GM19099 (cell line): Measurements from ENCODE around the gene PRRG1.

Experiments used
- POLR2A ChIP-seq: IDR thresholded peaks from 3 replicates; pipeline ENCODE4 v1.6.1; 2011; ENCODE audit warnings: low read depth; ENCODE audit not compliant: insufficient read length; ENCODE audit errors: extremely low read depth

Gene PRRG1

DNA sequence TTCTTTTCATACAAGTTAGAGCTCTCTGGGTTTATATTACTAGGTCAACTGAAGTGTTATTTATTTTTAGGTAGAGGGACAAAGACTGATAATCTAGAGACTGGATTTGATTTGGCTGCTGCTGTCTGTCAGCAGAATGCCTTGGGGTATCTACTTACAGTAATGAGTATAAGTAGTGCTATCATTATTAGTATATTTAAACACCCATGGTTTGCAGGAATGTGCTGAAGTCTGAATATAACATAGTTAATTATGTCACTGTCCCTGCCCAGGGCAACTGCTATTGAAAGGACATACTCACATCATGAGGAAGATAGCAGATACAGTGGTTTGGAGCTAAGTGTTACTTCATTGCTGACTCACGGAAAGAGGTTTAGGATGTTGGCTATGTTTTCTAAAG is 76.2 kb downstream of the PRRG1 start:
- TF ChIP-seq POLR2A, result no peak

DNA sequence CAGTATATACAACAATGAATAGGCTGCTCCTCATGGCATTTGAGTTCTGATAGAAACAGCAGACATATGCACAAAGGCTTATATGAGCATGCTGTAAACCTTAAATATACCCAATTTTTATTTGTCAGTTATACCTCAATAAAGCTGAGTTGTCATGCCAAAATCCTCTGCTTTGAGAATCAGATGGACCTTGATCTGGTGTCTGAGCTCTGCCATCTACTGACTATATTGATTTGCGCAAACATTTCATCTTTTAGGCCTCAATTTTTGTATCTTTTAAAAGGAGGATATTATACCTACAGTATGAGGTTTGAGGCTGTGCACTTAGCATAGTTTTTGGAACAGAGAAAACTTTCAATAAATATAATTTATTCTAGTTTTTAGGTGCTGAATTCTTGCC is 85.2 kb downstream of the PRRG1 start:
- TF ChIP-seq POLR2A, result no peak

DNA sequence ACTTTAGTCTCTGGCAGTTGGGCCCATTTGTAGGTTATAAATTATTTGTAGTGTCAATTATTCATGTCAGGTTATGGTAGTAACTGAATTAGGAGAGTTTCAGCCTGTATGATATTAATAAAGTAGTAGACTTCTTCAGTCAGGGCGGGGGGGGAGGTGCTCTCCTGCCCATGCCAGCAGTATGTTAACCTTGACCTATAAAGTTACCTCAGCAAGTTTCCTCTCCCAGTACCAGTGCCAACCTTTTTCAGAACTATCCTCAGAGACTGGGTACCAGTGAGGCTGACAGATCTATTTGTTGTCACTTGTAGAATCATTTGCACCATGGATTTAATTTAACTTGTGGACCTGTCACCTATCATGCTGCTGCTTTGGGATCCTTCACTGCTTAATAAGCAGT is 88.0 kb downstream of the PRRG1 start:
- no peak for TF ChIP-seq POLR2A

DNA sequence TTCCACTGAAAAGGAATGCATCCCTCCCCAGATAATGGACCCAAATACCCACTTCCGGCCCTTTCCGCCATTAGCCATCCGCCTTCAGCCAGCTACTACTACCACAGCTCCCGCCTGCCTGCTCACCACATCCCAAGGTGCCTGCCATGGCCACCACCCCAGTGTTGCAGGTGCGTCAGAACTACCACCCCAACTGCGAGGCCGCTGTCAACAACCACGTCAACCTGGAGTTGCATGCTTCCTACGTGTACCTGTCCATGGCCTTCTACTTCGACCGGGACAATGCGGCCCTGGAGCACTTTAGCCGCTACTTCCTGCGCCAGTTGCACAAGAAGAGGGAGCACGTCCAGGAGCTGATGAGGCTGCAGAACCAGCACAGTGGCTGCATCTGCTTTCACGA is 92.2 kb downstream of the PRRG1 start:
- no peak for TF ChIP-seq POLR2A

DNA sequence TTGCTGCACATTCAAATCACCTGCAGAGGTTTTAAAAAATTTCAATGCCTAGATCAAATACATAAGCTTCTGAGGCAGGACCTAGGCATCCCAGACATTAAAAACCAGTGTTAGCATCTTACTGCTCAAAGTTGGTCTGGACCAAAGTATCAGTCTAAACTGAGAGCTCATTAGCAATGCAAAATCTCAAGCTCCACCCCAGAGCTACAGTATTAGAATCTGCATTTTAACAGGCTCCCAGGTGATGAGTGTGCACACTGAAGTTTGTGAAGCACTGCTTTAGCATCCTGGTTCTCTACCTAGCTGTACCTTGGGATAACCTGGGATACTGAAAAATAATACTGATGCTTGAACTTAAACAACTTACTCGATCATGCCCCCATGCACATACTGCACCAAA is 96.0 kb downstream of the PRRG1 start:
- no peak for TF ChIP-seq POLR2A

DNA sequence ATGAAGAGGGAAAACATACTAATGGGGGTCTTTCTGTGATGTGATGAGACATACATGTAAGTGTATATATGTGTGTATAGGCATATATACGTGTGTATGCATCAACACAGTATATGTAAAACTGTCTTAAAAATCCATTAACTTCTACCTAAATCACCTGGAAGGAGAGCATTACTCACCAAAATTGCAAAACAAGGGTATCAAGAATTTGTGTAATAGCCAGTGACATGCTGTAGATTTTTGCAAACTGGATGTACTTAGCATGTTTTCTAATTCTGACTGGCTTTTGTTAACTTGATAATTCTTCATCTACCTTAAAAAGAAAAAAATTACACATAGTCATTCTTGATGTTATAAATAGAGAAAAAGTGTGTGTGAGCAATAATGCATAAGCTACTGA is 104.7 kb downstream of the PRRG1 start:
- no peak for TF ChIP-seq POLR2A

DNA sequence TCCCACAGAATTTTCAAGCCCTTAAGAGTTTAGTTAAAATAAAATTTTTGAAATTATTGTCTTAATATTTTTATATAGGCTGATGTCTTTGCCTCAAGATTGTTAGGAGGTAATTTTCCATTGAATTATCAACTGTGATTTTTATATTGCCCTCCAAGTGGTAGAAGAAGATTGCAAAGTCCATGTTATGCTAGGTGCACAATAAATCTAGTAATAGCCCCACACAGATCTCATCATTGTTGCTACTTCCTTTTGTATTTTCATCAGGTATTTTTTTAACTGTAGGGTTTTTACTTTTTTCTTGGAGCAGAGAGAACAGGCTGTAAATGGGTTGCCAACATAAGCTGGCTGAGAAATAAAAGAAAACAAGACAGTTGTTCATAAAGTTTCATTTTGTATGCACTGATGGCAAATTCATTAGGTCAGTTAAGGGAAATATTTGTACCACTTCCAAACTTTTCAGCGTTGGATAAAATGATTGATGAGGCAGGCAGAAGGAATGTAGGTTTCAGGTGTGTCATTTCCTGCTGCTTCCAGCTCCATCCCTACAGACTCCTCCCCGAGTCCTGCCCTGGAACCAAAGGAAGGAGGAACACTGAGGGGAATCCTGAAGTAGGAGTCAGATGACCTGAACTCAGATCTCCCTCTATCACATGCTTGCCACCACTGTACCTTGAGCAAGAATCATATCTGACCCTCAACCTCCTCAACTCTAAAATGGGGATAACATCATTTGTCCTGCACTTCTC is 105.5 kb downstream of the PRRG1 start:
- TF ChIP-seq POLR2A, result no peak

DNA sequence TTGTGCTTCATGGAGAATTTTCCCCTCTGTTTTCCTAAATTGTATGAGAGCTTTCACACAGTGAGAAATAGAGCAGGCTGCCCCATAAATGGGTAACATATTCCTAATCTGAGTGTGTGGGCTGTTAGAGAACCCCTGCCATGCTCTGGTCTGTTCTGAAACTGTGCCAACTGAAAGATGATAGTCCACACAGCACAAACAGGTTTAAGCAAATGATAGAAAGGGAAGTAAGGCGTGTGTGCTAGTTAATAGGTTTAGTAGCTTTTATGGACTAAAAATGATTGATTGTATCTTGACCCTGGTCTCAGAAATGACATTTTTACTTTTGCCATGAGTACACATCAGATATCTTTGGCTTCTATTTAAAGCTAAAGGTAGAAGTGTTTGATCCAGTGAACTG is 106.2 kb downstream of the PRRG1 start:
- TF ChIP-seq POLR2A, result no peak

DNA sequence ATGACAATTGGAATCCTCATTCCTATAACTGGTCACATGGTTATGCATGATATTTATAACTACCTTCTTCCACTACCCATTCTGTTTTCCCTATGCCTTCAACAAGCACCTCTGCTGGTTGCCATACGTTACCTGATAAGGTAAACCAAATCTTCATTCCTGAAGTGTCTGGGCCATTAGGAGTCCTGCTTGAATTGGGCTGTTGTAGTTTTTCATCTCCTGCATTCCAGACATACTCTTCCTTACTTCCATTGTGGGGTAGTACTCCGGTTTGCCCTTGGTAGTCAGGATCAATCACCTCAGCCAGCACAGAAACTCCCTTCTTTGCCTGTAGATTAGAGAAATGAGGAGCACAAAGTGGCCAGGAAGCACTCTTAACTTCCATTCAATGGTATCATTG is 113.2 kb downstream of the PRRG1 start:
- no peak for TF ChIP-seq POLR2A

DNA sequence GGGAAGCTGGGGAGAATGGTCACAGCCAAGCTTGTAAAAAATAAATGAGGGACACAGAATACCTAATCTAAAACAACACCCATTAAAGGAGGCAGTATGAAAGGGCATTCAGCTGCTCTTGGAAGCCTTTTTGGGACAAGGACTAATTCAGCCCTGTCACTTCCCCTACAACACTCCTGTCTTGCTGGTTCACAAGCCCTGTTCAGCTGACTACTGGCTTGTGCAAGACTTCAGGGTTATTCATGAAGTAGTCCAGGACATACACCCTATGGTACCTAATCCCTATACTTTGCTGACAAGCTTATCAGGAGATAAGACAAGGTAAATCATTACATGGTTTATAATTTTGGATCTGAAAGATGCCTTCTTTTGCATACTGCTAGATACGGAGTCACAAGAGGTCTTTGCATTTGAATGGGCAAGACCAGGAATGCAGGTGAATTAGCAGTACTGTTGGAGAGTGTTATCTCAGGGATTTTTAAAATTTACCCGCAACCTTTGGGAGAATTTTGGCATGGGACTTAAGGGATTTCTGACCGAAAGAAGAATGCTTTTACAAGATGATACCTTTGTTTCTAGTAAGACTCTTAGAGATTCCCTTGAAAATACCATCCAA is 119.1 kb downstream of the PRRG1 start:
- TF ChIP-seq POLR2A, result no peak

DNA sequence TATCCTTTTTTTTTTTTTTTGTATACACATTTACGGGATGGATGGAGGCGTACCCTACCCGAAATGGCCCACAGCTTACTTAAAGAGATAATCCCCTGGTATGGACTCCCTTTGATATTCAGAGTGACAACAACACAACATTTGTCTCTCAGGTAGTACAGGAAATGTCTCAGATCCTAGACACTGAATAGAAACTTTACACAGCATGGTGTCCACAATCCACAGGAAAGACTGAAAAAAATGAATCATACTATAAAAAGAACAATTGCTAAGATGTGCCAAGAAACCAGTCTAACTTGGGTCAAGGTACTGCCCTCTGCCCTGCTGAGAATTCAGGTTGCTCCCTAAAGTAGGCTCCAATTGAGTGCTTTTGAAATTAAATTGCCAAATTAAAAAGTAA is 121.5 kb downstream of the PRRG1 start:
- no peak for TF ChIP-seq POLR2A

DNA sequence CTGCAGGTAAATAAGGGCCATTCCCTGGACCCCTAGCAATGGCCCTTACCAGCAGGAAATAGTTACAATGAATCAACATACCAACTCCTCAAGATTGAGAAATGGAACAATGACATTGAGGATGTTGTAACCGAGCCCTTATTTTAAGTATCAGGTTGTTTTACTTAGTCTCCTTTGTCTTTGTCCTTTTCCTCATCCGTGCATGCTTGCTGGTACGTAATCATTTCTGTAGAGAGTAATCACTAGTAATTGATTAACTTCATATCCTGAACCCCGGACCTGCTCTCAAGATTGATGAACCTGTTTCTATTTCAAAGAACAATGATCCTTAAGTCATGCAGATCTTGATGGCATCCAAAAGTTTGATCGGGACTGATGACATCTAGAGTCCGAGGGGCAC is 123.7 kb downstream of the PRRG1 start:
- TF ChIP-seq POLR2A, result no peak

DNA sequence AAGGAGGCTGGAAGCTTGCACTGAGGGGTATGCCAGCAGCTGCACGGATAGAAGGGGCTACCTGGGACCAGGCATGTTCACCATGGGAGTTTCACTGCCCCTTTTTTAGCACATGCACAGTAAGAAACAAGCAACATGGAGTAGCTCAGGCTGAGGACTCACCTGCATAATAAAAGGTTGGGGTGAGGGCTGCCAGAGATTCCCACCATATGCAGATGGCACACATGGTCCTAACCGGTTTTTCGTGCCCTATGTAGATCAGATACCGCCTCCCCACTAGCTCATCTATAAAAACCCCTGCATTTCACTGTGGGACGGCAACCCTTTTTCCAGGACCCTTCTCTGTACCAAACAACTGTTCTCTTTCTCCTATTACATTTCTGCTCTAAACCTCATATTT is 125.3 kb downstream of the PRRG1 start:
- no peak for TF ChIP-seq POLR2A

DNA sequence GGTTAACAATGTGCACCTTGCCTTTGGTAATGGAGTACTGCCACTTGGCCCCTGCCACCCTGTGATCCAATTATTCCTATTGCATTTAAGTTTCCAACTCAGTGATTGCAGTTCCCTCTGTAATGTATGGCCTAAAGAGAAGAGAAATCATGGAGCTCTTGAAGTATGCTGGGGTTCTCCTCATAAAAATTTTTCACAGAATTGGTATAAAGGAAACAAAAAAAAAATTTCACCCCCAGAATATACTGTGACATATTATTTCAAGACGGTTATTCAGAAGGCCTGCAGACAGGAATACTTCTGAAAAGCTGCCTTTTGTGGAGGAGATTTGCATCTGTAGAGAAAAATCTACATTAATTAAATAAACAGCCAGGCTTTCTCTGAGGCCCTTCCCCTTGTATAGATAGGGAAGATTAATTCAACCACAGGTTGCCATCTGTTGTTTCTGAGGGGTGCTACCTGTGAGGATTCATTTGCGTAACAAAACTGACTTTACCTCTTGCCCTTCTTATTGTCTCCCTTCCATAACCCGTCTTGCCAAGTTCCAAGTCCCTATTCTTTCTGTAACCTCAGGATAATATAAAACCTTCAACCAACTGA is 127.5 kb downstream of the PRRG1 start:
- no peak for TF ChIP-seq POLR2A

DNA sequence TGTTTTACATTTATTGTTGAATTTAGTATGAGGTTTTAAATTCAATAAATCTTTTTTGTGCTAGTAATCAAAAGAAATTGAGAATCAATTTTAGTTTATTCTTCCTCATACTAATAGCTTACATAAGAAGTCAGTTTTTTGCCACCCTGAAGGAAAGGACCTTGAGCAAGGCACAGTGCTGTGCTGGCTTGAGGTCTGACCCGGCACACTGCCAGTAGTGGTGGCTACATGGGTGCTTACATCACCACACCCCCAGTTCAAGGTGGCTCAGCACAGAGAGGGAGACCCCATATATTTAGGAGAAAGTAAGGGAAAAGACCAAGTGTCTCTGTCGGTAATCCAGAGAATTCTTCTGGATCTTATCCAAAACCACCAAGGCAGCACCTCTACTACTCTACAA is 136.3 kb downstream of the PRRG1 start:
- no peak for TF ChIP-seq POLR2A

DNA sequence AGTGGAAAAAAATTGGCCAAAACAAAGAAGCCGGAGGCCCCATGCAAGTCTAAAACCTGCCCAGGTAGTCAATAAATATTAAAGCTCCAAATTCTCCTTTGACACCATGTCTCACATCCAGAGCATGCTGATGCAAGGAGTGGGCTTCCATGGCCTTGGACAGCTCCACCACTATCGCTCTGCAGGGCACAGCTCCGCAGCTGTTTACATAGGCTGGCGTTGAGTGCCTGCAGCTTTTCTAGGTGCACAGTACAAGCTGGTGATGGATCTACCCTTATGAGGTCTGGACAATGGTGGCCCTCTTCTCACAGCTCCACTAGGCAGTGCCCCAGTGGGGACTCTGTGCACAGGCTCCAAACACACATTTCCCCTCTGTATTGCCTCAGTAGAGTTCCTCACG is 138.1 kb downstream of the PRRG1 start:
- no peak for TF ChIP-seq POLR2A
